PFSK-1 (cell line): ENCODE data around the gene PARM1.

Source experiments
- FOXP2 ChIP-seq: optimal IDR thresholded peaks from 2 replicates; pipeline ENCODE3; 2011; ENCODE audit warnings: borderline replicate concordance, control low read depth, inconsistent platforms; ENCODE audit not compliant: insufficient read depth; ENCODE audit errors: extremely low read length, extremely low read depth
- POLR2AphosphoS5 ChIP-seq: IDR thresholded peaks from 2 replicates; pipeline ENCODE4 v1.6.1; 2012; ENCODE audit warnings: low read depth, mild to moderate bottlenecking, control low read depth, low read length, moderate library complexity
- REST ChIP-seq, 2 experiments: IDR thresholded peaks; 2 replicates each; pipeline versions ENCODE4 v1.6.1 to v1.8.0; 2011 to 2012; ENCODE audit warnings: low read depth in 2 of 2, low read length in 2 of 2, control low read depth in 1 of 2, inconsistent platforms in 1 of 2, mild to moderate bottlenecking in 1 of 2, moderate library complexity in 1 of 2; ENCODE audit not compliant: insufficient read depth in 1 of 2
- SIN3A ChIP-seq: IDR thresholded peaks from 2 replicates; pipeline ENCODE4 v1.6.1; 2012; ENCODE audit warnings: mild to moderate bottlenecking, low read length, moderate library complexity, borderline replicate concordance; ENCODE audit not compliant: insufficient read depth
- TAF1 ChIP-seq: IDR thresholded peaks from 2 replicates; pipeline ENCODE4 v1.6.1; 2012; ENCODE audit warnings: low read length, control low read depth, borderline replicate concordance; ENCODE audit not compliant: insufficient read depth

Gene PARM1

DNA sequence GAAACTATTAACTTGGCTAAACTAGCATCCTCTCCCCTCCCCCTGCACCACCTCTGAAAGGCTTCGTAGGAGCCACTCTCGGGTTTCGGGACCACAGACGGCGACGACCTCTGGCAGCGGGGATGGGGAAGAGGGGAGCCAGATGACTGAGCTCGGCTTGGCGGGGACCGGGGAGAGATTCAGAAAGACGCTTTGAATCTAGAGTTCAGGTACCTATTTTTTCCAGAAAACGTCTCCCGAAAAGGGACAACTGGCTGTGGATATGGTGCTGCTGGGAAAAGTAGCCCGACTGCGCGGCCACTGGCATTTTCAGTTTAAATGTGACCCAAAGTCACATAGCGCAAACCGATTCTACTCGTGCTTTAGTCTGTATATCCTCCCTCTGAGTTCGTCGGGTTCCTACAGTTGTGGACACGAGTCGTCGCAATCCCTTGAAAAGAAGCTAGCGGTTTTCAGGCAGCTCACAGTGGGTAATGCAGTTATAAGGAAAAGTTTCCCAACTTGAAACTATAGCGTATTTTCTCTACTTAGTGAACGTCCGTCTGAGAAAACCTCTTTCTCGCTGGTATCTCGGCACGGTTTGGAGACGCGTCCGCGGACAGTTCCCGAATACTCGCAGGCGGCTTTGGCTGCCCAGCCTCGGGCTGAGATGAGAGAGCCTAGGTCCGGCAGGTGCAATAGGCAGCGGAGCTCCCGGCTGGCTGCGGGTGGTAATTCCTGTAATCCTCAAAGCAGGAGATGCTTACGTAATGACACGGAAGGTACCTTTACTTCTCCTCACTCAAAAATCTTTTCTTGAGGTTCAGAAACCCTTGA is 1.3 kb downstream of the PARM1 start:
- no peak for TF ChIP-seq FOXP2
- no peak for TF ChIP-seq POLR2AphosphoS5
- no peak for TF ChIP-seq TAF1
- TF ChIP-seq REST (IDR thresholded peaks at IDR 0.05; ENCODE audit: insufficient read depth in 1 of 2, low read depth in 2 of 2, low read length in 2 of 2): no peak
- TF ChIP-seq SIN3A: no peak

DNA sequence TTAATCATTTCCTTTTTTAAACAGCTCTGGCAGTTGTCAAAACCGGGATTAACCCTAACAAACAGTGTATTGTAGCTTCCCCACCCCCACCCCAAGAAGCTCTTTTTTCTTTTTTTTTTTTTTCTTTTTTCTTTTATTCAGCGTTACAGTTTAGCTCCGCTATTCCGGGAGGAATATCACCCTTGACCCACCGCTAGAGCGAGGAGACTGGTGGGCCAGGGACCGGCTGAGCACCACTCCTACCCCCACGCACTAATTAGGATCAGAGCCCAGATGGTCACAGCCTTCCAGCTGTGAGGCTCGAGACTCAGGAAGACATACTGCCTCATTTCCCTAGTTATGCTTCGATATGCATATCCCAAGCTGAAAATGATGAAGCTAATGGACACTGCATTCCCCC is 2.0 kb downstream of the PARM1 start:
- TF ChIP-seq POLR2AphosphoS5: no peak
- no peak for TF ChIP-seq TAF1
- TF ChIP-seq REST (IDR thresholded peaks at IDR 0.05; ENCODE audit: insufficient read depth in 1 of 2, low read depth in 2 of 2, low read length in 2 of 2): no peak
- no peak for TF ChIP-seq SIN3A
- TF ChIP-seq FOXP2: no peak

- TF ChIP-seq TAF1: no peak
- no peak for TF ChIP-seq SIN3A
- no peak for TF ChIP-seq POLR2AphosphoS5
- no peak for TF ChIP-seq FOXP2
- TF ChIP-seq REST (IDR thresholded peaks at IDR 0.05; ENCODE audit: insufficient read depth in 1 of 2, low read depth in 2 of 2, low read length in 2 of 2): no peak
Measured at GRCh38 chr4:74941123-74941522, 8.2 kb downstream of the PARM1 start.

DNA sequence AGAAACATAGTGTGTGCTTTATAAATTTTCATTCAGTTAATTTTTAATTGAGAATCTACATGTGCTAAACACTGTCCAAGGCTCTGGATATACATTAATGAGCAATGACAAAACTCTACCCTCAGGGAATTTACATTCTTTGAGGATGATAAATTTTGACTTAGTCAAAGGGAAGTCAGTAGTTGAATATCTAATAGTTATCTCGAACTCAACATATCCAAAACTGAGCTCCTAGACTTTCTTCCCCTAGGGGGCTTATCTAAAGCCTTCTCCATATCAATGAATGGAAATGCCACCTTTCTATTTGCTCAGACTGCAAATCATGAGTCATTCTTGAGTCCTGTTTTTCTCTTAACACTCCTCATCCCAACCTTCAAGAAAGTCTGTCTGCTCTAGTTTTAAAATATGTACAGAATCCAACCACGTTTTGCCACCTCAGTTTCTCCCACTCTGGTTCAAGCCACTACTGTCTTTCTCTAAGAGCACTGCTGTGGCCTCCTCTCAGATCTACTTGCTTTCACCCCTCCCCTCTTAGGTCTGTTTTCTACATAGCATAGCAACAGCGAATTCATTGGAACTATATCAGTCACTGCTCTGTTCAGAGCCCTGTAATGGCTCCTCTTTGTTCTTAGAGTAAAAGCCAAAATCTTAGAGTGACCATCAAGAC is 9.5 kb downstream of the PARM1 start:
- TF ChIP-seq REST (IDR thresholded peaks at IDR 0.05; ENCODE audit: insufficient read depth in 1 of 2, low read depth in 2 of 2, low read length in 2 of 2): no peak
- TF ChIP-seq FOXP2: no peak
- no peak for TF ChIP-seq SIN3A
- TF ChIP-seq TAF1: no peak
- no peak for TF ChIP-seq POLR2AphosphoS5
